GM21786 (cell line): ENCODE results near the gene GRID1.

ENCODE experiments used
- ATAC-seq: cut with Tn5 transposase; IDR thresholded peaks from one replicate; pipeline ENCODE4 v1.9.1; 2021; ENCODE audit not compliant: unreplicated experiment

GRID1 gene

DNA sequence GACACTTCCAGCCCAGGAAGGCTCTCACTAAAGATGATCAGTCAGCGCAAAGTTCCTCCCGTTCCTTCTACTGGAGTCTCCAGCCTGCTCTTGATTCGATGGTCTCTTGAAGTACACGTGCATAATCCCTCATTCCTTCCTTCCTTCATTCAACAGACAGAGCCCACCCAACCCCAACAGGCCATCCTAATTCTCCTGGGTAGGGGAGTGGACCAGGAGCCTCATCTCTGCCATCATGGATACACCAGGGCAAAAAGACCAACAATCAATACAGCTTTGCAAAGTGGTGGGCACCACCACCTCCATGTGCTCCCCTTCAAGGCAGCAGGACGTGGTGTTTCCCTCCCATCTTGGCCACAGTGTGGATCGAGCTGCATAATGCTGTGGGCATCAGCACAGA, 446.3 kb downstream of the GRID1 start:
- no peak for ATAC-seq

DNA sequence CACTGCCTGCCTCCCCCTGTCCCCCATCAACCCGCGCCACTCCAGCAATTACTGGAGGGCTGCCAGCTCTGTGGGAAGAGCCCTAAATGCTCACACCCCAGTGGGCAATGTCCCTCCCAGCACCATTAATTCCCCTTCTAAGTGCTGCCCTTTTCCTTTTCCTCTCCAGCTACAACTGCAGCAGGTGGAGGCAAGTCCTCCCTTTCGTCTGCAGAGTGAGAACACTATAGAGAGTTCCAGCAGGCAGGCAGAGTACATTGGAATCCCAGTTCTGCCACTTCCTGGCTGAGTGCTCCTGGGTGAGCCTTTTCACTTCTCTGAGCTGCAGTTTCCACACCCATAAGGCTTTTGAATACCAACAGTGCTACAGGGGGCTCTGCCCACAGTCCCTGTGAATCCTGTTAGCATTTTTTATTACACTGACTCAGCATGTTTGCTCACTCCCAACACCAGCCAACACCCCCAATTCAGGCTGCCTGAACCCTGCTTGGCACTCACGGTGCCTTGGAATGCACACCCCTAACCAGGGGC, 447.0 kb downstream of the GRID1 start:
- no peak for ATAC-seq

DNA sequence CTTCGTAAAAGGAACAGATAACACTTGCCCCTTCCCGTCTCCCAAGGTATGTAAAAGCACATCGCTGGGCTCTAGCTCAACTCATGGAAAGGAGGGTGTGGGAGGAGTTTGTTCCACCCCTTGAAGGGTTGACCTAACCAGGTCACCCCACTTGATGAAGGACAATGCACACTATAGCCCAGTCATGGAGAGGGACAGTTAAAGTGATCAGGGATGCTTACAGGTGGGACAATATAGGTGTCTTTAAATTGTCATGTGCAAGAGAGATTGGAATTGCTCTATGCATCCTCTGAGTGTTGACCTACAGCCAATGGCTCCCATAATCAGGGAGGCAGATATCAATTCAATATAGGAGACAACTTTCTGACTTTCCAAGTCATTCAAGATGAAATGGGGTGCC, 448.2 kb downstream of the GRID1 start:
- no peak for ATAC-seq

DNA sequence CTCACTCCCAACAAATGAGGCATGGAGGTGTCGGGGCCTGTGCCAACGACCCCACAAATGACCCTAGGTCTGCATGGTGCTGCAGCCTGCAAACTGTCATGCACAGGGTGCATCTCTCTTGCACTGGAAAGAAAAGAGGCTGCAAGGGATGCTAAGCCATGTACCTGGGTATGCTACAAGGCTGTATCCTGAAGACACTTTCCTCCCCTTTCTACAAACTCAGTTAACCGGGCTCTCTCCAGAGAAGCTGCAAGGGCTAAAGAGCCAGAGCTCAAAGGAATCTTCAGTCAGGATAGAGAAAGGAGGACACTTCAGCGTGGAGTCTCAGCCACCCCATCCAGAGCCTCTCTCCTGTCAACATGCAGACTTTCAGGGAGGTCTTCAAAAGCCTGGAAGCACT, 449.0 kb downstream of the GRID1 start:
- no peak for ATAC-seq

DNA sequence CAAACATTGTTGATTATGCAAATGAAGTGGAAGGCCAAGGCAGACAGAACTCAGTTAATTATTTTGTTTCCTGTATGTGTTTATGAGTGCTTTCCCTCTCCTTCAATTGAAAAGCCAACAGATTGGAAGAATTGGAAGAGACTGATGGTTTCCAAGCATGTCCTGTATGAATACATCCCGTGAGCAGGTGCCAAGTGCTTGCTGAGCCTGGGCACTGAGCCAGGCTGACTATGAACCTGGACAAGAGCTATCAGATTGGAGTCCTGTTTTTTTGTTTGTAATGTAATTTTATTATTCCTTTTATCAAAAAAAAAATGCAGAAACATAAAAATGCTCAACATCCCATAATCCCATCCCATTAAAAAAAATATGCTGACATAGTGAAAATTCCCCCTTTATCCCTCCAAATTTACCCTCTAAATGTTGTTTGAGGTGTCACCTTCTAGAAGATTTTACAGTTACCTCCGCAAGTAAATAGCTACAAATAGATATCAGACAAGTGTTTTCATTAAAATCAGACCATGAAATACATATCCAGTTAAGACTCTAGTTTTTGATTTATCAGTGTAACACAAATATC, 449.5 kb downstream of the GRID1 start:
- no peak for ATAC-seq

DNA sequence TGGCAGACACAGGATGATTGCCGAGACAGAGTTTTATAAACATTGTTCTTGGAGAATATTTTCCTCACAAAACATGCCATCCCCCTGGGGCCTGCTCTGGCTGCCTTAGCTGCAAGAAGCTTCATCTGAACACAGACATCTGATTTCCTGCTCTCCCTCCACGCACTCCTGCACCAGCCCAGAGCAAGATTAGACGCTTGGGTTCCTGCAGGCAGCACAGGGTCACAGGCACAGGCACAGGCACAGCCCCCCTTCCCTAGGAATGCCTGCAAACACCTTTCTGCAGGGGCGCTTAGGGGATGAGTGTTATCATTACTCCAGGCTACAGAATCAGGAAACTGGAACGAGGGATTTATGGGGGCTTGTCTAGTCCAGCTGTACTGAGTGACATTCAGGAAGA, 450.3 kb downstream of the GRID1 start:
- ATAC-seq: no peak

DNA sequence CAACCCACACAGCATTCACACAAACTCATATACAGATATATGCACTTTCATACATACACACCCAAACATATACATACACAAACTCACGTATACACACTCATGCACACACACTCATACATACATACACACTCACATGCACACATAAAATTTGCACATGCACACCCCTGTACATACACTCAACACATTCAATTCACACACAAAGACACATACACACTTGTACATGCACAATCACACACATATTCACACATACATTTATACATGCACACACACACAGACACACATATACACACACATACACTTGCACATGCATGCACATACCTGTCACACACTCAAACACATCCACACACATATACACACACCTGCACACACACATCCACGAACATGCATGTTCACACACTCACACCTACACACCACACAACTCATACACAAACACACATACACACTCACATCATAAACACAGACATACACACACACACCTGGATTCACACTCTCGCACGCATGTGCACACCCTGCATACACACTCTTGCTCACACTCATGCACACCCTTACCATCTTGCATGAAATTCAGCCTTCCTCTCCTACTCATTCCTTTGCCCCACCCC, 451.2 kb downstream of the GRID1 start:
- no peak for ATAC-seq

DNA sequence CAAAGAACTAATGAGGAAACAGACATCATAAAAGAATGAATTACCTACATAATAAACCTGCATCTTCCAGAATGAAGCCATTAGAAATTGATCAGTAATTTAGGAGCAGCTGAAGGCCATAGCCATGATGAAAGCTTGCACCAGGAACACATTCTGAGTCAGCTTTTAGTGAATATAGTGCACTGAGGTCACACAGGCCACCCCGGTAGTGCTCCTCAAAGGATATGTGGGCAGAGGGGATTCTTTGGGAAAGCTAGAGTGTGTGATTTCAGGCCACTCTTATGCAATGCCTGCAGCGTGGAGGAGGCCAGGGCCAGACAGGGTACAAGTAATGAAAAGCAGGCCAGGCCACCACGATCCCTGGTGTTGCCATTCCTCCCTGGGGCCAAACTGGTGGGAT, 451.9 kb downstream of the GRID1 start:
- no peak for ATAC-seq

DNA sequence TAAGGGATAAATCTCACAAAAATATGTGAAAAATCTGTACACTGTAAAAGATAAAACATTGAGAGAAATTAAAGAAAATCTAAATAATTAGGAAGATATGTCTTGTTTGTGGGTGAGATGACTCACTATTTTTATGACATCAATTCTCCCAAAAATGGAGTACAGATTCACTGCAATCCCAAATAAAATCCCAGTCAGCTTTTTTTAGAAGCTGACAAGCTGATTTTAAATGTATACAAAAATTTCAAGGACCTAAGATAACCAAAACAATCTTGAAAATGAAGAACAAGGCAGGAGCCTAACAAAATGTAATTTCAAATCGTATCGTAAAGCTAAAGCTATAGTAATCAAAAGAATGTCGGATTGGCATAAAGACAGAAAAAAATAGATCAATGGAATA, 458.1 kb downstream of the GRID1 start:
- no peak for ATAC-seq

DNA sequence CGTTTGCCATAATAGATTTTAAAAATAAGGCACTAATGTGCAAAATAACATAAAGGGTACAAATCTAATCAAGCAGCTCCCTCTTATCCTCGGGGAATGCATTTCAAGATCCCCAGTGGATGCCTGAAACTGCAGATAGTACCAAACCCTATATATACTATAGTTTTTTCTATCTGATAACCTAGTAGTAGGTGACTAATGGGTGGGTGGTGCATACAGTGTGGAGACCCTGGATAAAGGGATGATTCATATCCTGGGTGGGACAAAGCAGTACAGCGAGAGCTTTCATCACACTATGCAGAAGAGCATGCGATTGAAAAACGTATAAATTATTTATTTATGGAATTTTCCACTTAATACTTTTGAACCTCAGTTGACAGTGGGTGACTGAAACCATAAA, 464.5 kb downstream of the GRID1 start:
- no peak for ATAC-seq

DNA sequence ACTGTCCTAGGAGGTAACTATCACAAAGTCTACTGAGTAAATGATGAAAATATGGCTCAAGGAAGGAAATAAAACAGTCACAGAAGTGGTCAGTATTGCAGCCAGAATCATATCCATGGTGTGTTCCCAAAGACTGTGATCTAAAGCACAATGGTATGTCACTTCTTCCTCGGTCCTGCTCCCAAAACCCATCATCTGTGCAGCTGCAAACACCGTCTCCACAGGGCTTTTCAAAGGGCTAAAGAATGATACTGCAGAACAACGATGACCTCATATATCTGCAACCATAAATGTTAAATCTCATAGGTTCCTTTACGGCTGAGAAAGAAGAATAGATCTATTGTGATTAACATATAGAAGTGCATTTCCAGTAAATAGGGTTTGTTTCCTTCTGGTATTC, 465.0 kb downstream of the GRID1 start:
- ATAC-seq: no peak

DNA sequence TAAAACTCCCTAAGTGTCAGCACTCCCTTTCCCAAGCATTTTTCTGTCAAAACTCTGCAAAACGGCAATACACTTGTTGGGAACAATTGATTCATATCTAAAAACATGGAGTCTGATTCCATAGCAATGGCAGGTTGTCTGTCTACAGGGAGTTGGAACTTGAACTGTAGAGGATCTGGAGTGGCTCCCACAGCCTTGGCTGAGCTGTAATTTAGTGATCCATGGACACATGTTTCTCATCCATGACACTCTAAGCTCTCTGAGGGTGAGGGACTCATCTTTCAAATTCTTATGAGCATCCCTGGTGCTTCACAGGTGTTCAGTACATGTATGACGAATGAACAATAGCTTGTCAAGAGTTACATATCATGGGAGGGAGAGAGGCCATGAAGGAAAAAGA, 466.1 kb downstream of the GRID1 start:
- no peak for ATAC-seq

DNA sequence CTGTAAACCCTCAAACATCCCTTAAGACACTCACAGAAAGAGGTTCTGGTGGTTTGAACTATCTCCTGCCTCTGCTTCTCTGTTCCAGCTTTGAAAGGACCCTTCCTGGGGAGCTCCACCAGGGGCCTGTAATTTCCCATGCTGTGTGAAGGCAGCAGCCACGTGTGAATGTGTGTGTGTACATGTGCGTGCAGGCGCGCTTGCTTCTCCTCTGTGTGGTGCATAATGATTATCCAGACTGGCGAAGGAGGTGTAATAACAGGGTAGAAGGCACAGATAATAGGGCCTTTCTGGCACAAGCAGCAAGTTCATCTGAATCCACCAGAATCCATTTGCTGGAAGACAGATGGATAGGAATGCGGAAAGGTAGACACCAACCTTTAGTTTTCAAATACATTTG, 466.5 kb downstream of the GRID1 start:
- no peak for ATAC-seq

DNA sequence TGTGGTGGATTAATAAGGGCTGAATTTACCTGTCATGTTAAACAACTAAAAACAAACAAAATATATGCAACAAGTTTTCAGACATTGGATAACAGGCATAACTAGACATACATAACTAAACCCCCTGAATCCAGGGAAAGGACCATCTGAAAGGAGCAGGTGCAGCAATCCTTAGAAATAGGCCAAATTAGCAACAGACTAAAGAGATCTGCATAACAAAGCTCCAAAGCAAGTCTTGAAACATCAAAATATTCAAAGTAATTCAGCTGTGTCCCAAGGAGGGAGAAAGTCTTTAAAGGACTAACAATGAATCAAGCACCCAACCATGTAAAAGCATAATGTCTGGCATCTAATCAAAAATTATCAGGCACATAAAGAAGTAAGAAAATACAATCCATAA, 475.1 kb downstream of the GRID1 start:
- ATAC-seq: no peak

DNA sequence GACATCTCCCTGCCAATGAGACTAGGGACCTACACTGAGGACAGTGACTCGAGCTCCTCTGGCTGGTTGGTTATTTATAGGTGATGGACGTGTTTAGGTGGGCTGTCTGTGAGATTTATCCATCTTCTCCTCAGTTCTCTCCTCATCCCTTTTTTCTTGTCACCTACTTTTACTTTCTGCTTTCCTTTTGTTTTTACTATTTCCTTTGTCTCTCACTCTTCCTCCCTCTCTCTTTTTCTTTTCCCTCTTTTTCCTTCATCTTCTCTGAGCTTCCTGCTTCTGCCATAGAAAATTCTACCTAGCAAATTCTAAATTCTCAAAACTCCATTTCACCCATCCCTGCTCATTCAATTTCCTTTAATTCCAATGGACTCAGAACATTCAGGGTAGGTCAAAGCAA, 478.0 kb downstream of the GRID1 start:
- no peak for ATAC-seq

DNA sequence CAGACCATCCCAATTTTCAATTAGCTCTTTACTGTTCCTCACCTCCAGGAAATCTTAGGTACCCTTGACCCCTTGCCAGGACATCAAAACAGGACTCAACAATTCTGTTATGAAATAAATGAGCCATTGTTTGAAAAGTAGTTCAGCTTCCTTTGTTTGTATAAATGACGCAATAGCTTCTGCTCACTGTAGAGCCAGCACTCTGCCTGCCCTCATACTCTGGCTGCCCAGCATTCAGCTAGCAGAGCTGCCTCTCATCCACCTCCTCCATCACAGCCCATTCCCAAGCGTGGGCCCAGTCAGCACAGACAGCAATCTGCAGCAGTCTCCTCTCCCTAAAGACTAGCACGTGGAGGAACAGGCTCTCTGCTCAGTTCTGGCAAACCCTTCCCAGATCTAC, 478.6 kb downstream of the GRID1 start:
- no peak for ATAC-seq

DNA sequence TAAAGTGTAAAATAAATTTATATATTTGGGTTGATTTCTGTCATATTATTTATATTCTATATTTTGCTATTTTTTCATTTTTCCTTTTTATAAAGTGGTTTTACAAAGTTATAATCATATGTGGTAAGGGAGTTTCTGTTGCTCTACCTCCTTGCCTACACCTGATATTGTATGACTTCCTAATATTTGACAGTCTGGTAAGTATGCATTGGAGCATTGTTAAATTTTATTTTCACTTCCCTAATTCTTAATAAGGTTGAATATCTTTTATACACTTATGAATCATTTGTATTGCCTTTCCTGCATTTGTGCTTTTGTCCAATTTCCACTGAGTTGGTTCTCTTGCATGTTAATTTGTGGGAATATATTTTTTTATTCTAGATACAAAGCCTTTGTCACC, 492.4 kb downstream of the GRID1 start:
- no peak for ATAC-seq

DNA sequence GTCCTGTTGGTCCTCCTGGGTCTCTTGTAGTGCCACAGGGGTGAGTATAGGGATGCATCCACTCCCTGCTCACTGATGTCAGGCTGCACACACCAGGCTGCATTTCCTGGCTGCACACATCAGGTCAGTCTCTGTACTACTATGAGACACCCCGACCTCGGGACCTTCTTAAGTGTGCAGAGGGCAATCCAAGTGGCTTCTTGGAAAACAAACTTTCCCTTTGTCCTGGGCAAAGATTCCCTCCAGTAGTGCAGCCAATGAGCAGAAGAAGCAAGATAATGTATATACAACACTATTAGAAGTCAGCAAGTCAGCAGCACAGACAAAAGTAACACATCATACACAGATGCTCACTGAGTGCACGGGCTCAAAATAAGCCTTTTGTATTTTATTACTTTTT, 493.5 kb downstream of the GRID1 start:
- ATAC-seq: no peak

DNA sequence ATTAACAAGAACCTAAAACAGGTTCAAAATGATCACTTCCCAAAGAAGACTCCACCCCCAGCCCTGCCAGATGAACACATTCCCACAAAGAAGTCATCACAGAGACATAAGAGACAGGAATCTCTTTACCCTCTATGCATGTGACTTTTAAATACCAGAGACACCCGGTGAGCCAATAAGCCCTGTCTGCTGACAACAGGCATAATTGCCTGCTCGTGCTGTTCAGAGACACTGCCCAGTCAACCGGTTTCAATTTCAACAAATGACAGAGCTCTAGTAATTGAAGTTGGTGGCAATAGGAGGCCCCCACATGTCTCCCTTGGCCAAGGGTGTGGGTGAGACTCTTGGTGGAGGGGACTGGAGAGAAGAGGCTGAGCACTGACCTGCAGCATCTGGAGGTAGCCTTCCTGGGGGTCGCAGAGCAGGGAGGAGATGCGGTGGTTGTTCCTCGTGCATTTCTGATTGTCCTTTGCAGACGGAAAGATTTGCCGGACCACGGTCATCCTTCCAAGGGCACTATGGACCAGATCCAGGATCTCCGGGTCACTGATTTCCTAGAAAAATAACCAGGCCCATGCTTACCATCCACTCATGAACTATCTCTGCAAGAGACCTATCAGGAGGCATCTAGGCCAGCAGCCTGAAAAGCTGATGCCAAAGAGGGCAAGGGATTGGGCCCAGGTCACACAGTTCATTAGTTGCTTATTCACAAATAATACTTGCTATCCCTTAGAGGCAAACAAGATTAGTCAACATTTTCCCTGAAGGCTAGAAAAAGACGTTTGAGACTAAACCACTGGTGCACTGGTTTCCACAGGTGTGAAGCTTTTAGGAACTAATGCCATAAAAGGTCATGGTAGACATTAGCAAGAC, 497.7 kb downstream of the GRID1 start:
- ATAC-seq: no peak

DNA sequence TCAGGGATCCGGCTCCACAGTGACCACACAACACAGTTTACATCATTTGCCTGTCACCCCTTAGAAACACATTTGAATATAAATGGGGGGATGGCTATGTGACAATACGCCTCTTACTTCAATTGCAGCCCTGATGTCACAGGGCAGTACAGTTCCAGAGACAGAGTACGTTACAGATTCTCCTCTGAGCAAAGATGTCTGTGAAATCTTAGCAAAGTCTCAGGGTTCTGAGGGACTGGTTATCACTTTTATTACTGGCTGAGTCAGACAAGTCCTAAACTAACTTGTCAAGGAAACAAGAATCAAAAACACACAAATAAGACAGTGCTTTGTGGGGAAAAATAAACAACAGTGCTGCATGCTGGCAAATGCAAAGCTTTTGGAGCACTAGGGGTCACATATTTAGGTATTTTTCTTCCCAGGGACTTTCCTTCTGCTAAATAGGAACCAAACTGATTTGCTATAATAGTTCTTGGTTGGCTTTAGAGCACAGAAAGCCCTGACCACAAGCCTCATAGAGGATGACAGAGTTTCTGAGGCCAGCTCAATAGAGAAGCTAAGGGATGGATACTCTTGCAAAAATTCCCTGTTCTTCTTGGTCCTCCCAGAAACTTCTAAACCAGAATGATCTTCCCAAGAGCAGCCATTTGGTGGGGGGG, 501.6 kb downstream of the GRID1 start:
- no peak for ATAC-seq

DNA sequence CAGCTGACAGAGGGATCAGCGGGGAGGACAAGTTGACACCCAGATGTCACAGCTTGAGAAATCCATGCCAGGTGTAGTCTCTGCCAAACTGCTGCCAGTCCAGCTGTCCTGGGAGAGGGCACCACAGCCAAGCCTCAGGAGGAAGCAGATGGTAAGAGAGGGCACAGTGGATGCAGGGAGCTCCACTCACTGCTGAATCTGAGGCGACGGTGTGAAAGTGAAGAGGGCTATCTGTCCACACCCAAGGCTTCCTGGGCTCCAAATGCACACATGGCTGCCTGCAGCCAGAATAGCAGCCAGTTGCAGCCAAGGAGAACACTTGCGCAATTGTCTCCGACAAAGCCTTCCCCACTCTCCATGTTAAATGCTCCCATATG, 502.4 kb downstream of the GRID1 start:
- no peak for ATAC-seq
